SK-N-SH (cell line): ENCODE data around the gene ASCC1.

ENCODE experiments used
- CTCF ChIP-seq: fragments of 200-600 bp; sonication (generic); IDR thresholded peaks from 2 replicates; pipeline ENCODE4 v1.6.1; 2017; ENCODE audit warnings: antibody characterized with exemption, mild to moderate bottlenecking, moderate library complexity
- ELF1 ChIP-seq: IDR thresholded peaks from 2 replicates; pipeline ENCODE4 v1.4.0; 2012
- EZH2phosphoT487 ChIP-seq: fragments of 200-600 bp; sonication (generic); IDR thresholded peaks from 2 replicates; pipeline ENCODE4 v1.6.1; 2017; ENCODE audit warnings: low read depth, mixed run types, mild to moderate bottlenecking, antibody characterized with exemption, moderate library complexity, borderline replicate concordance
- FOXM1 ChIP-seq: IDR thresholded peaks from 2 replicates; pipeline ENCODE4 v1.4.0; 2012; ENCODE audit warnings: low read depth, mild to moderate bottlenecking
- MAX ChIP-seq: IDR thresholded peaks from 2 replicates; pipeline ENCODE4 v1.4.0; 2012; ENCODE audit warnings: low read depth
- NRF1 ChIP-seq: IDR thresholded peaks from 2 replicates; pipeline ENCODE4 v1.6.1; 2012; ENCODE audit warnings: low read depth, mild to moderate bottlenecking, low read length
- POLR2AphosphoS5 ChIP-seq: IDR thresholded peaks from 2 replicates; pipeline ENCODE4 v1.6.1; 2012; ENCODE audit warnings: low read depth, low read length
- SIN3A ChIP-seq: IDR thresholded peaks from 2 replicates; pipeline ENCODE4 v1.6.1; 2012; ENCODE audit warnings: low read depth, mild to moderate bottlenecking, low read length, moderate library complexity, borderline replicate concordance

- TF ChIP-seq CTCF: no peak; the same call in 1 of the 2 replicates
- TF ChIP-seq POLR2AphosphoS5: no peak
- no peak for TF ChIP-seq MAX
- no peak for TF ChIP-seq FOXM1
- TF ChIP-seq SIN3A: no peak
- no peak for TF ChIP-seq EZH2phosphoT487
- TF ChIP-seq NRF1: no peak
- no peak for TF ChIP-seq ELF1
Measured at GRCh38 chr10:72243822-72244437, 27.9 kb upstream of the ASCC1 start.
